Smooth muscle cell (in vitro differentiated cells): Measurements from ENCODE around the gene SOCS3. TPM values are rescaled to one million over a fixed set of nuclear protein-coding genes. Genes with fewer than 3 reads are reported as not detected.
A peak's percentile ranks its signal among the peaks of the same experiment; 100 is the strongest.

Experiments
- DNase-seq: peaks from one replicate; lab custom pipeline; 2025; ENCODE audit not compliant: unreplicated experiment; lab: John Stamatoyannopoulos, UW
- H2AFZ ChIP-seq: fragments of 200-600 bp; sonication (generic); 2 replicates; pipeline ENCODE4 v1.6.0; 2016; ENCODE audit warnings: antibody characterized with exemption, low read depth, mild to moderate bottlenecking
- H3F3A ChIP-seq: fragments of 200-600 bp; sonication (generic); 2 replicates; pipeline ENCODE4 v1.6.0; 2017; ENCODE audit warnings: antibody characterized with exemption, low read depth
- H3K27ac ChIP-seq: fragments of 200-600 bp; sonication (generic); 2 replicates; pipeline ENCODE4 v1.5.1; 2016; ENCODE audit warnings: low read depth, mild to moderate bottlenecking
- H3K27me3 ChIP-seq: fragments of 200-600 bp; sonication (generic); 2 replicates; pipeline ENCODE4 v1.6.1; 2016; ENCODE audit warnings: low read depth, mild to moderate bottlenecking
- H3K36me3 ChIP-seq: fragments of 200-600 bp; sonication (generic); 2 replicates; pipeline ENCODE4 v1.5.1; 2016; ENCODE audit warnings: low read depth
- H3K4me1 ChIP-seq: fragments of 200-600 bp; sonication (generic); 2 replicates; pipeline ENCODE4 v1.5.1; 2016; ENCODE audit warnings: low read depth
- H3K4me2 ChIP-seq: fragments of 200-600 bp; sonication (generic); 2 replicates; pipeline ENCODE4 v1.6.0; 2016; ENCODE audit warnings: mild to moderate bottlenecking
- H3K4me3 ChIP-seq: fragments of 200-600 bp; sonication (generic); 2 replicates; pipeline ENCODE4 v1.5.1; 2016; ENCODE audit warnings: mild to moderate bottlenecking
- H3K79me2 ChIP-seq: fragments of 200-600 bp; sonication (generic); 2 replicates; pipeline ENCODE4 v1.6.0; 2016; ENCODE audit warnings: low read depth, mild to moderate bottlenecking
- H3K9ac ChIP-seq: fragments of 200-600 bp; sonication (generic); 2 replicates; pipeline ENCODE4 v1.6.0; 2016; ENCODE audit warnings: low read depth
- H3K9me3 ChIP-seq: fragments of 200-600 bp; sonication (generic); replicated peaks from 2 replicates; pipeline ENCODE4 v1.5.1; 2016; ENCODE audit warnings: low read depth
- H4K20me1 ChIP-seq: fragments of 200-600 bp; sonication (generic); 2 replicates; pipeline ENCODE4 v1.6.0; 2016; ENCODE audit warnings: low read depth
- WGBS: methylation state at CpG from one replicate; pipeline ENCODE4 v1.1.7; 2016; ENCODE audit warnings: low lambda C conversion rate; 5-methylcytosine and 5-hydroxymethylcytosine counted together
- polyA plus RNA-seq: library from polyadenylated mRNA; unstranded; fragments of >200 nt; fragmentation: Nextera tagmentation; extraction: Ambion mirVana; gene quantifications from 2 replicates; pipeline ENCODE4 v1.2.1, GENCODE V29; 2016
- total RNA-seq: library from RNA; depleted of rRNA; stranded (reverse); fragments of >200 nt; gene quantifications from 2 replicates; pipeline ENCODE4 v1.2.3, GENCODE V29; 2014
- TF ChIP-seq, protein P1 (sequence below): fragments of 200-600 bp; sonication (generic); IDR thresholded peaks from 2 replicates; pipeline ENCODE4 v1.5.1; 2017; ENCODE audit warnings: borderline replicate concordance, mild to moderate bottlenecking, antibody characterized with exemption; ENCODE audit not compliant: insufficient read depth, poor library complexity, severe bottlenecking

SOCS3 gene
- total and polyA plus RNA-seq, 2 experiments from 2014 or later, result 116 to 310 TPM

- Histone ChIP-seq H3K9ac (peak overlapping the region; percentile 32), H3K36me3 (no peaks in the 10 kb centered on the region), H3K4me3 (no peak overlapping the region), H3K4me1 (peaks cover 12% of the 10 kb centered on the region), H3F3A (peaks cover 20% of the 10 kb centered on the region), H3K79me2 (peaks cover 66% of the 10 kb centered on the region), H3K27me3 (no peaks in the 10 kb centered on the region), H2AFZ (no peak overlapping the region), H4K20me1 (peaks cover 30% of the 10 kb centered on the region), H3K27ac (peak overlapping the region; percentile 94), H3K9me3 (no peaks in the 10 kb centered on the region), H3K4me2 (peak overlapping the region; percentile 2)
- no peak for DNase-seq
- TF ChIP-seq, protein P1, sequence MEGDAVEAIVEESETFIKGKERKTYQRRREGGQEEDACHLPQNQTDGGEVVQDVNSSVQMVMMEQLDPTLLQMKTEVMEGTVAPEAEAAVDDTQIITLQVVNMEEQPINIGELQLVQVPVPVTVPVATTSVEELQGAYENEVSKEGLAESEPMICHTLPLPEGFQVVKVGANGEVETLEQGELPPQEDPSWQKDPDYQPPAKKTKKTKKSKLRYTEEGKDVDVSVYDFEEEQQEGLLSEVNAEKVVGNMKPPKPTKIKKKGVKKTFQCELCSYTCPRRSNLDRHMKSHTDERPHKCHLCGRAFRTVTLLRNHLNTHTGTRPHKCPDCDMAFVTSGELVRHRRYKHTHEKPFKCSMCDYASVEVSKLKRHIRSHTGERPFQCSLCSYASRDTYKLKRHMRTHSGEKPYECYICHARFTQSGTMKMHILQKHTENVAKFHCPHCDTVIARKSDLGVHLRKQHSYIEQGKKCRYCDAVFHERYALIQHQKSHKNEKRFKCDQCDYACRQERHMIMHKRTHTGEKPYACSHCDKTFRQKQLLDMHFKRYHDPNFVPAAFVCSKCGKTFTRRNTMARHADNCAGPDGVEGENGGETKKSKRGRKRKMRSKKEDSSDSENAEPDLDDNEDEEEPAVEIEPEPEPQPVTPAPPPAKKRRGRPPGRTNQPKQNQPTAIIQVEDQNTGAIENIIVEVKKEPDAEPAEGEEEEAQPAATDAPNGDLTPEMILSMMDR, result no peak
- 84% methylated on average over 6 of the region's 6 CpGs for WGBS
Measured at GRCh38 chr17:78392295-78392694, 32.4 kb upstream of the SOCS3 start.

DNA sequence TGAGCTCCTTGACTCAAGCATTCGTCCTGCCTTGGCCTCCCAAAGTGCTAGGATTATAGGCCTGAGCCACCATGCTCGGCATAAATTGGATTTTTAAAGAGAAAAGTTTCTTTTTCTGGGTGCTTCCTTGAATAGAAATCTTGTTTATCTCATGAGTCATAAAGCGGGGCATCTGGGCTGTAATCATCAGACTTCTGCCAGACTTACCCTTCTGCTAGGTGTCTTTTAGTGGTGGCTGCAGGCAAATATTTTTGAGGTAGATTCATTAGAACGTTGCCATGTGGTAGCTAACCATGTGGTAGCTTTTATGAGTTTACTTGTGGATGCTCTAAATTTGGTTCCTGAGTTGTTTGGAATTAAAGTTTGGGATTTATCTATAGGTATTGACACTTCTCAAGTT lies 32.0 kb upstream of the SOCS3 start:
- H3K4me1 ChIP-seq, result peaks cover 12% of the 10 kb centered on the region
- no peak overlapping the region for H3K4me3 ChIP-seq
- H3K9ac ChIP-seq, result peak overlapping the region; percentile 62
- peaks cover 24% of the 10 kb centered on the region for H3F3A ChIP-seq
- H4K20me1 ChIP-seq, result peaks cover 26% of the 10 kb centered on the region
- WGBS, result 6% methylated on average over 4 of the region's 4 CpGs
- H3K27ac ChIP-seq, result peak overlapping the region; percentile 94
- peaks cover 66% of the 10 kb centered on the region for H3K79me2 ChIP-seq
- DNase-seq, result no peak
- no peaks in the 10 kb centered on the region for H3K9me3 ChIP-seq
- no peak overlapping the region for H2AFZ ChIP-seq
- H3K36me3 ChIP-seq, result no peaks in the 10 kb centered on the region
- H3K27me3 ChIP-seq, result no peaks in the 10 kb centered on the region
- TF ChIP-seq, protein P1, result no peak
- peak overlapping the region; percentile 68 for H3K4me2 ChIP-seq

GRCh38 chr17:78391051-78391431 lies 31.2 kb upstream of the SOCS3 start:
- H3K4me3 ChIP-seq, result no peak overlapping the region
- no peaks in the 10 kb centered on the region for H3K9me3 ChIP-seq
- peaks cover 66% of the 10 kb centered on the region for H3K79me2 ChIP-seq
- peak overlapping the region; percentile 68 for H3K4me2 ChIP-seq
- TF ChIP-seq, protein P1, result no peak
- H3K9ac ChIP-seq, result peak overlapping the region; percentile 62
- no peaks in the 10 kb centered on the region for H3K27me3 ChIP-seq
- H3F3A ChIP-seq, result peaks cover 28% of the 10 kb centered on the region
- 91% methylated on average over 11 of the region's 11 CpGs for WGBS
- H4K20me1 ChIP-seq, result peaks cover 32% of the 10 kb centered on the region
- H3K36me3 ChIP-seq, result no peaks in the 10 kb centered on the region
- H3K27ac ChIP-seq, result peak overlapping the region; percentile 94
- peaks cover 16% of the 10 kb centered on the region for H3K4me1 ChIP-seq
- no peak overlapping the region for H2AFZ ChIP-seq
- no peak for DNase-seq

DNA sequence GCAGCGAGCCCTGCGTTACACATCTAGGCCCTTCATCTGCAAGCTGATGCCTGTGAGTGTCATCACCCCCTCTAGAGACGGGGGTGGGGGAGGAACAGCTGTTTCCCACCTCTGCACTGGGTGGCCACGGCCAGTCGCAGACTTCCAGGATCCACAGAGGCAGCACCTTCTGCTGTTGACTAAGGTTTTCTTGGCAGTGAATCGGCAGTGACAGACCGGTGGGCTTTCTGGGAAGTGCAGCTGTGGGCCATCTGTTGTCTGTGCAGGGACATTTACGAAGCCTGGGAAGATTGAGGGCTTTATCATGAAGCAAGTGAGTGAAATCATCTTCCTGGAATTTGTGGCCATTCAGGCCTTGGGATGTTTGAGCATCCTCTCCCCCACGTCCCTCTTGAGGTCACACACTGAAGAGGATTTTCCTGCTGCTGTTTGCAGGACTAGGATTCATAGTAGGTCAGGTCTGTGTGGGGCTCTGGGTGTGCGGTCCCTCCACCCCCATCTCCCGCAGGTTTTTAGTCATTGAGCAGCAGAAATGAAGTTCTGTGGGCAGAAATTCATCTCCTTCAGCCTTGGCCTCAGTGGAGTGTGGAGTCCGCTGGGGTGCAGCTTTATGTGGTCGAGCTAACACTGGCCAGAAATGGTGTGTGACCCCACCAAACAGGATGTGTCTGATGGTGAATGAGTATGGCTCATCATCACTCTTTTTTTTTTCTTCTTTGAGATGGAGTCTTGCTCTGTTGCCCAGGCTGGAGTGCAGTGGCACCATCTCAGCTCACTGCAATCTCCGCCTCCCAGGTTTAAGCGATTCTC lies 30.6 kb upstream of the SOCS3 start:
- Histone ChIP-seq H3K79me2 (peaks cover 66% of the 10 kb centered on the region), H3K36me3 (no peaks in the 10 kb centered on the region), H3F3A (peaks cover 27% of the 10 kb centered on the region), H3K27ac (peak overlapping the region; percentile 94), H3K27me3 (no peaks in the 10 kb centered on the region), H3K4me3 (no peak overlapping the region), H4K20me1 (peaks cover 32% of the 10 kb centered on the region), H2AFZ (no peak overlapping the region), H3K9ac (peak overlapping the region; percentile 62), H3K4me1 (peaks cover 16% of the 10 kb centered on the region), H3K4me2 (peak overlapping the region; percentile 68), H3K9me3 (no peaks in the 10 kb centered on the region)
- TF ChIP-seq, protein P1, result no peak
- 19% methylated on average over 15 of the region's 15 CpGs for WGBS
- DNase-seq, result peak; percentile 19
